Measurements from ENCODE around the gene SAMD14.

DNA sequence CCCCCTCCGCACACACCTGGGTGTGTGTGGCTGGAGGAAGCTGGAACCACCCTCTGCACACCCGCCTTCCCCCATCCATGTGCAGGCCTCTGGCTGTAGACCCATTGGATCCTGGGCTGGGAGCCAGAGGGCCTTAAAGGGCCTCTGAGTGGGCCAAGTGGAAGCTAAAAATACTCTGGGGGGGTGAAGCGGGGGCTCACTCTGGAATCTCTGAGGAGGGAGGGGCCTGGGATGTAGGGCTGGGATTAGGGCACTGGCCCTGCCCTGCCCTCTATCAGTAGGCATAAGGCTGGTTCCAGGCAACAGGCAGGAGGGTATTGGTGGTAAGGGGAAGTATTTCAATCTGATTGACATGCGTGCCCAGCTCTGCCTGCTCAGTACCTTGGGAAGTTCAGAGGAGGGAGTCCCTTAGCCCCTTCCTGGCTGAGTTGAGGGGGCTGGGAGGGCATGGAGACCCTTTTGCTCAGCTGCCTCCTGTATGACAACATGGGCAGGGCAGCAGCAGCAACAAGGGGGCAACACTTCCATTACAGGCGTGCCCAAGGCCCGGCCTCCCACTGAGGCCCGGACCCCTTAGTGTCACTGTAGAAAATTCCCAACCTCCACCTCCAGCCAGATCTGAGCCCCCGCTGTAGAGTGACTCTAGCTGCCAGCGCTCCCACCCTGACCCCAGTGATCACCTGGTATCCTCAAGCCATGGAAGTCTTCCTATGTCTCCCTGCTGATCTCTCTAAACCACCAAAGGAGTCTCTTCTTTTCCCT lies 68.8 kb downstream of the SAMD14 start:
- no peak for TF ChIP-seq CTCF (IDR thresholded peaks at IDR 0.05)
- TF ChIP-seq POLR2A (IDR thresholded peaks at IDR 0.05) = no peak

Data from right lobe of liver (tissue), 4 donors.